K562 (cell line): ENCODE data around the gene EXOC3L1. TPM values are rescaled to one million over a fixed set of nuclear protein-coding genes. Genes with fewer than 3 reads are reported as not detected.

ENCODE experiments used
- BRF2 ChIP-seq: IDR thresholded peaks from 3 replicates; pipeline ENCODE4 v1.6.1; 2011; ENCODE audit warnings: borderline replicate concordance, mild to moderate bottlenecking; ENCODE audit not compliant: insufficient read length, insufficient read depth
- FIP1L1 ChIP-seq: fragments of 200-400 bp; formaldehyde crosslinking; IDR thresholded peaks from 2 replicates; pipeline ENCODE4 v1.6.1; 2018; ENCODE audit warnings: mild to moderate bottlenecking, low read depth, low read length; ENCODE audit not compliant: poor library complexity, severe bottlenecking
- FOXM1 ChIP-seq, 2 experiments: fragments of 450-650 bp in 1 of 2; sonication (generic) in 1 of 2; formaldehyde crosslinking in 1 of 2; IDR thresholded peaks; 2 replicates each; pipeline versions ENCODE4 v1.6.1 to v1.9.0; 2017 to 2022; ENCODE audit warnings: low read depth in 2 of 2, mild to moderate bottlenecking in 2 of 2, missing genetic modification reagents in 1 of 2, moderate library complexity in 1 of 2
- FOXP4 ChIP-seq: sonication (generic); formaldehyde crosslinking; IDR thresholded peaks from 2 replicates; pipeline ENCODE4 v1.8.0; 2022; ENCODE audit warnings: mild to moderate bottlenecking, missing genetic modification reagents, borderline replicate concordance
- JUNB ChIP-seq: fragments of 450-650 bp; formaldehyde crosslinking; conservative IDR thresholded peaks from 2 replicates; pipeline ENCODE4 v1.4.0; 2020; ENCODE audit warnings: mild to moderate bottlenecking
- MCM3 ChIP-seq: fragments of 450-650 bp; IDR thresholded peaks from 2 replicates; pipeline ENCODE4 v1.6.1; 2016
- MED1 ChIP-seq: sonication (generic); formaldehyde crosslinking; IDR thresholded peaks from 2 replicates; pipeline ENCODE4 v1.8.1; 2023; ENCODE audit warnings: missing genetic modification reagents, borderline replicate concordance
- NFATC3 ChIP-seq: fragments of 450-650 bp; IDR thresholded peaks from 2 replicates; pipeline ENCODE4 v1.6.1; 2017; ENCODE audit warnings: mild to moderate bottlenecking
- NR0B1 ChIP-seq: fragments of 450-650 bp; IDR thresholded peaks from one replicate; pipeline ENCODE4 v1.6.1; 2018; ENCODE audit warnings: mild to moderate bottlenecking, moderate library complexity; ENCODE audit not compliant: partially characterized antibody
- POLR2AphosphoS2 ChIP-seq: IDR thresholded peaks from 2 replicates; pipeline ENCODE4 v1.6.1; 2012; ENCODE audit warnings: low read length, improper control_type of control experiment
- PURB ChIP-seq: sonication (generic); formaldehyde crosslinking; IDR thresholded peaks from 2 replicates; pipeline ENCODE4 v1.9.0; 2021; ENCODE audit warnings: low read depth, mild to moderate bottlenecking, missing genetic modification reagents
- SFPQ ChIP-seq: fragments of 200-400 bp; formaldehyde crosslinking; IDR thresholded peaks from 2 replicates; pipeline ENCODE4 v1.6.1; 2017; ENCODE audit warnings: mild to moderate bottlenecking, low read depth, low read length, moderate library complexity
- SMAD4 ChIP-seq: fragments of 250-450 bp; sonication (Bioruptor Pico); conservative IDR thresholded peaks from 2 replicates; pipeline ENCODE4 v1.8.0; 2021; ENCODE audit warnings: inconsistent platforms, mild to moderate bottlenecking, moderate library complexity
- SRF ChIP-seq, 2 experiments: fragments of 250-450, 450-650 bp in 1 of 2; sonication (Bioruptor Pico) in 1 of 2; sonication (generic) in 1 of 2; formaldehyde crosslinking; IDR thresholded peaks; 2 replicates each; pipeline versions ENCODE4 v1.5.0 to v1.5.1; 2020 to 2022; ENCODE audit warnings: mild to moderate bottlenecking in 1 of 2, missing genetic modification reagents in 1 of 2
- polyA plus RNA-seq, 8 experiments: library from polyadenylated mRNA; depleted of rRNA in 4 of 8; stranded (reverse) in 5 of 8; unstranded in 3 of 8; fragments of >200 nt; fragmentation: Nextera tagmentation in 2 of 8; fragmentation: Illumina TruSeq in 1 of 8; extraction: Ambion mirVana in 2 of 8; extraction: Trizol in 1 of 8; gene quantifications; 2 replicates each; pipeline versions ENCODE4 v1.2.1 to v1.2.3, GENCODE V29; 2011 to 2014; ENCODE audit warnings: inconsistent platforms in 1 of 8, missing spikeins in 1 of 8
- total RNA-seq, 7 experiments: library from RNA; depleted of rRNA in 6 of 7; stranded (reverse); fragments of >200 nt in 6 of 7; fragmentation: Illumina TruSeq in 2 of 7; extraction: Trizol in 2 of 7; gene quantifications; 2 replicates each; pipeline versions ENCODE4 v1.2.1 to v1.2.3, GENCODE V29; 2011 to 2021; ENCODE audit warnings: low replicate concordance in 1 of 7
- TF ChIP-seq, protein P1 (sequence below): sonication (generic); formaldehyde crosslinking; IDR thresholded peaks from 2 replicates; pipeline ENCODE4 v1.8.0; 2022; ENCODE audit warnings: missing genetic modification reagents, mild to moderate bottlenecking, borderline replicate concordance

EXOC3L1 gene
- total and polyA plus RNA-seq, 9 of the 15 experiments (the other 6 are each of a cell fraction or from before 2014, with no cell fraction given), result 0.08 TPM; not detected in 8

- no peak for TF ChIP-seq FOXP4 (CRISPR knock-in tag)
- no peak for TF ChIP-seq JUNB (CRISPR knock-in tag)
- TF ChIP-seq POLR2AphosphoS2, result no peak
- no peak for TF ChIP-seq SFPQ
- no peak for TF ChIP-seq MCM3
- TF ChIP-seq FOXM1 (IDR thresholded peaks at IDR 0.05; ENCODE audit: low read depth), result no peak
- TF ChIP-seq FOXM1 (CRISPR knock-in tag; IDR thresholded peaks at IDR 0.05; ENCODE audit: low read depth), result no peak
- peak in 1 of 2 experiments; percentile 63; a peak in 2 of 4 replicates for TF ChIP-seq SRF (CRISPR knock-in tag; IDR thresholded peaks at IDR 0.05)
- TF ChIP-seq, protein P1, sequence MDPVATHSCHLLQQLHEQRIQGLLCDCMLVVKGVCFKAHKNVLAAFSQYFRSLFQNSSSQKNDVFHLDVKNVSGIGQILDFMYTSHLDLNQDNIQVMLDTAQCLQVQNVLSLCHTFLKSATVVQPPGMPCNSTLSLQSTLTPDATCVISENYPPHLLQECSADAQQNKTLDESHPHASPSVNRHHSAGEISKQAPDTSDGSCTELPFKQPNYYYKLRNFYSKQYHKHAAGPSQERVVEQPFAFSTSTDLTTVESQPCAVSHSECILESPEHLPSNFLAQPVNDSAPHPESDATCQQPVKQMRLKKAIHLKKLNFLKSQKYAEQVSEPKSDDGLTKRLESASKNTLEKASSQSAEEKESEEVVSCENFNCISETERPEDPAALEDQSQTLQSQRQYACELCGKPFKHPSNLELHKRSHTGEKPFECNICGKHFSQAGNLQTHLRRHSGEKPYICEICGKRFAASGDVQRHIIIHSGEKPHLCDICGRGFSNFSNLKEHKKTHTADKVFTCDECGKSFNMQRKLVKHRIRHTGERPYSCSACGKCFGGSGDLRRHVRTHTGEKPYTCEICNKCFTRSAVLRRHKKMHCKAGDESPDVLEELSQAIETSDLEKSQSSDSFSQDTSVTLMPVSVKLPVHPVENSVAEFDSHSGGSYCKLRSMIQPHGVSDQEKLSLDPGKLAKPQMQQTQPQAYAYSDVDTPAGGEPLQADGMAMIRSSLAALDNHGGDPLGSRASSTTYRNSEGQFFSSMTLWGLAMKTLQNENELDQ, result no peak
- no peak for TF ChIP-seq NR0B1
- no peak for TF ChIP-seq BRF2
- peak; percentile 50; the same call in 1 of the 2 replicates for TF ChIP-seq SMAD4 (CRISPR knock-in tag)
- no peak for TF ChIP-seq NFATC3
- TF ChIP-seq PURB, result no peak
- peak; percentile 71 for TF ChIP-seq FIP1L1
- TF ChIP-seq MED1 (CRISPR knock-in tag), result no peak
Measured at GRCh38 chr16:67183627-67184452, 6.1 kb downstream of the EXOC3L1 start, which contains the start of gene MATCAP1 (continued).
